IMR-90 (cell line): ENCODE data around the gene FNDC3B.

ENCODE experiments used
- BHLHE40 ChIP-seq: fragments of 150-350 bp; IDR thresholded peaks from 2 replicates; pipeline ENCODE4 v1.6.1; 2016; ENCODE audit warnings: mild to moderate bottlenecking, low read depth, low read length
- CHD1 ChIP-seq: IDR thresholded peaks from 2 replicates; pipeline ENCODE4 v1.6.1; 2012; ENCODE audit warnings: low read depth, low read length, improper control_type of control experiment
- FOS ChIP-seq: fragments of 150-350 bp; IDR thresholded peaks from 2 replicates; pipeline ENCODE4 v1.6.1; 2016; ENCODE audit warnings: low read depth, low read length
- MAFK ChIP-seq: IDR thresholded peaks from 2 replicates; pipeline ENCODE4 v1.6.1; 2012; ENCODE audit warnings: low read depth, low read length, improper control_type of control experiment
- POLR2A ChIP-seq: IDR thresholded peaks from 2 replicates; pipeline ENCODE4 v1.6.1; 2012; ENCODE audit warnings: mild to moderate bottlenecking, low read depth, low read length
- RAD21 ChIP-seq: IDR thresholded peaks from 2 replicates; pipeline ENCODE4 v1.6.1; 2012; ENCODE audit warnings: low read length, improper control_type of control experiment
- RCOR1 ChIP-seq: IDR thresholded peaks from 2 replicates; pipeline ENCODE4 v1.6.1; 2012; ENCODE audit warnings: mild to moderate bottlenecking, low read length, improper control_type of control experiment; ENCODE audit not compliant: insufficient replicate concordance
- RFX5 ChIP-seq: IDR thresholded peaks from 2 replicates; pipeline ENCODE4 v1.8.0; 2012; ENCODE audit warnings: low read depth, mild to moderate bottlenecking, low read length, moderate library complexity
- SMC3 ChIP-seq: fragments of 150-350 bp; IDR thresholded peaks from 2 replicates; pipeline ENCODE4 v1.6.1; 2016; ENCODE audit warnings: low read depth, mild to moderate bottlenecking, antibody characterized with exemption, low read length, moderate library complexity
- TF ChIP-seq, protein P1 (sequence below): conservative IDR thresholded peaks from 2 replicates; pipeline ENCODE4 v1.5.1; 2012; ENCODE audit warnings: mild to moderate bottlenecking, low read depth, low read length, improper control_type of control experiment
- TF ChIP-seq, protein P2 (sequence below): fragments of 150-350 bp; IDR thresholded peaks from 2 replicates; pipeline ENCODE4 v1.6.1; 2017; ENCODE audit warnings: mild to moderate bottlenecking, antibody characterized with exemption, low read length, low read depth

DNA sequence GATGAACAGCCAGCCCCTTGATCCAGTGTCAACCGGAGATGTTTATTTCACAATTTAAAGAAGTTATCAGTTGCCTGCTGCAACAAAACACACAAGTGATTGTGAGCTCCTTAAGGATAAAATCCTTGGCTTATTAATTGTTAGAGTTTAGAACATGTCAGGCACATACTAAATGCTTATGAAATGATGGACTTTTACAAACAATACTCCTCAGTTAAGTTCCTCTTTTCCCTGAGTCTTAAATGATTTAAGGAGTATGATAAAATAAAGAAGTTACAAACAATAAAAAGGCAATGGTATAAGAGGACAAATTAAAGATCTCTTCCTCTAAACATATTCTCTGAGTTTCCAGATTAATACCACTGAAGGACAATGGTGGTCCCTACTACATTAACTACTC lies 403.2 kb downstream of the FNDC3B start:
- TF ChIP-seq, protein P1, sequence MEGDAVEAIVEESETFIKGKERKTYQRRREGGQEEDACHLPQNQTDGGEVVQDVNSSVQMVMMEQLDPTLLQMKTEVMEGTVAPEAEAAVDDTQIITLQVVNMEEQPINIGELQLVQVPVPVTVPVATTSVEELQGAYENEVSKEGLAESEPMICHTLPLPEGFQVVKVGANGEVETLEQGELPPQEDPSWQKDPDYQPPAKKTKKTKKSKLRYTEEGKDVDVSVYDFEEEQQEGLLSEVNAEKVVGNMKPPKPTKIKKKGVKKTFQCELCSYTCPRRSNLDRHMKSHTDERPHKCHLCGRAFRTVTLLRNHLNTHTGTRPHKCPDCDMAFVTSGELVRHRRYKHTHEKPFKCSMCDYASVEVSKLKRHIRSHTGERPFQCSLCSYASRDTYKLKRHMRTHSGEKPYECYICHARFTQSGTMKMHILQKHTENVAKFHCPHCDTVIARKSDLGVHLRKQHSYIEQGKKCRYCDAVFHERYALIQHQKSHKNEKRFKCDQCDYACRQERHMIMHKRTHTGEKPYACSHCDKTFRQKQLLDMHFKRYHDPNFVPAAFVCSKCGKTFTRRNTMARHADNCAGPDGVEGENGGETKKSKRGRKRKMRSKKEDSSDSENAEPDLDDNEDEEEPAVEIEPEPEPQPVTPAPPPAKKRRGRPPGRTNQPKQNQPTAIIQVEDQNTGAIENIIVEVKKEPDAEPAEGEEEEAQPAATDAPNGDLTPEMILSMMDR: no peak
- TF ChIP-seq, protein P2, sequence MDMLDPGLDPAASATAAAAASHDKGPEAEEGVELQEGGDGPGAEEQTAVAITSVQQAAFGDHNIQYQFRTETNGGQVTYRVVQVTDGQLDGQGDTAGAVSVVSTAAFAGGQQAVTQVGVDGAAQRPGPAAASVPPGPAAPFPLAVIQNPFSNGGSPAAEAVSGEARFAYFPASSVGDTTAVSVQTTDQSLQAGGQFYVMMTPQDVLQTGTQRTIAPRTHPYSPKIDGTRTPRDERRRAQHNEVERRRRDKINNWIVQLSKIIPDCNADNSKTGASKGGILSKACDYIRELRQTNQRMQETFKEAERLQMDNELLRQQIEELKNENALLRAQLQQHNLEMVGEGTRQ: no peak
- TF ChIP-seq FOS (no peak), RAD21 (no peak), RCOR1 (no peak), POLR2A (no peak), RFX5 (no peak), MAFK (no peak), CHD1 (no peak), BHLHE40 (no peak), SMC3 (no peak)
